Gastroesophageal sphincter (tissue), 3 donors: ENCODE data around the gene SIRT2.
"Not testable (repeated sequence)": the region's sequence is repeated elsewhere in the genome, so short reads cannot be mapped to it uniquely, and the experiment has no call there.

ENCODE experiments used
- CTCF ChIP-seq, 4 experiments: fragments of 200-600 bp in 2 of 4; fragments of 450-650 bp in 2 of 4; sonication (generic) in 1 of 4; IDR thresholded peaks; one replicate each; pipeline ENCODE4 v1.5.1; 2017 to 2019; ENCODE audit warnings: antibody characterized with exemption in 4 of 4, mild to moderate bottlenecking in 2 of 4, moderate library complexity in 2 of 4
- POLR2A ChIP-seq, 2 donors: fragments of 450-650 bp; IDR thresholded peaks; one replicate each; pipeline ENCODE4 v1.6.1; 2017; ENCODE audit warnings: antibody characterized with exemption in 2 of 2, mild to moderate bottlenecking in 2 of 2, moderate library complexity in 1 of 2
- POLR2AphosphoS5 ChIP-seq: sonication (generic); formaldehyde crosslinking; IDR thresholded peaks from one replicate; pipeline ENCODE4 v1.6.1; 2017; ENCODE audit warnings: antibody characterized with exemption

GRCh38 chr19:38855751-38856150, 43.7 kb downstream of the SIRT2 start:
- TF ChIP-seq POLR2AphosphoS5; CTCF (IDR thresholded peaks at IDR 0.05); POLR2A (IDR thresholded peaks at IDR 0.05): not testable (repeated sequence)
